BJ (cell line): ENCODE results near the gene EXOSC7. TPM values are rescaled to one million over a fixed set of nuclear protein-coding genes. Genes with fewer than 3 reads are reported as not detected.

Experiments used
- CTCF ChIA-PET: fragments of 350-600 bp; formaldehyde crosslinking; extraction: SDS; loops from one replicate; lab custom pipeline; 2021; ENCODE audit warnings: antibody characterized with exemption, inconsistent platforms; lab: Yijun Ruan, JAX
- POLR2A ChIA-PET: fragments of 300-600 bp; sonication (Branson Sonifier 250); formaldehyde crosslinking; extraction: SDS; loops from one replicate; lab custom pipeline; 2021; ENCODE audit warnings: antibody characterized with exemption; lab: Charles Lee
- DNase-seq: peaks from one replicate; pipeline ENCODE4 v3.0.0-alpha.2; 2011; ENCODE audit warnings: low read depth
- H3K27me3 ChIP-seq: 2 replicates; pipeline ENCODE4 v1.6.0; 2011; ENCODE audit warnings: low read length; ENCODE audit not compliant: control insufficient read depth, insufficient read depth
- H3K36me3 ChIP-seq: 2 replicates; pipeline ENCODE4 v1.5.1; 2011; ENCODE audit warnings: low read length; ENCODE audit not compliant: control insufficient read depth, insufficient read depth
- H3K4me3 ChIP-seq: 2 replicates; pipeline ENCODE4 v1.5.1; 2011; ENCODE audit warnings: low read depth, mild to moderate bottlenecking, control low read depth, low read length
- polyA plus RNA-seq: library from polyadenylated mRNA; depleted of rRNA; stranded (reverse); fragments of >200 nt; gene quantifications from 2 replicates; pipeline ENCODE4 v1.2.3, GENCODE V29; 2011
- TF ChIP-seq, protein P1 (sequence below): IDR thresholded peaks from 2 replicates; pipeline ENCODE4 v1.5.1; 2011; ENCODE audit warnings: low read depth, mild to moderate bottlenecking, control low read depth, inconsistent platforms, low read length, moderate library complexity; ENCODE audit not compliant: insufficient read depth

Gene EXOSC7
- polyA plus RNA-seq, 1 experiment = 45.4 TPM

DNA sequence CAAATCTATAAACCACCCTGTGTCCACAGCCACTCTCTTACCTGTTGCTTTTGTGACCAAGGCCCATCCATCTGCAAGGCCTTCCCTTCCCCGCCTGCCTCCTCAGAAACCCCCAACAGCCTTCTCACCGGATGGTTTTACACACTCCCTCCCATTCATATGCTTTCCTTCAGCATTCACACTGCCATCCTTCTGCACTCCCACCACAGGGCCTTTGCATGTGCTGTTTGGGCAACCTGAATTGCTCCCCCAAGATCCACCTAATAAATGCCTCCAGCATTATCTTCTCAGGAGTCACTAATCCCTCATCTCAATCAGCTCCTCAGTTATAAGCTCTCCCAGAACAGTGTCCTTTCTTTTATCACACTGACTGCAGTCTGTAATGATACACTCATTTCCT is 56.1 kb downstream of the EXOSC7 start:
- H3K4me3 ChIP-seq = no peak overlapping the region
- 0 out of 2 replicates have a peak, but pooled peaks cover 1% of the 10 kb centered on the region for H3K36me3 ChIP-seq
- DNase-seq = no peak
- POLR2A ChIA-PET = no interaction called here
- CTCF ChIA-PET = interaction anchor here (1.1 to 2.9 kb wide), 3 partner anchors 9 to 628 kb away, joined by 3 to 11 read pairs (median 4); no protein-coding TSS in a partner anchor
- no peaks in the 10 kb centered on the region for H3K27me3 ChIP-seq
- TF ChIP-seq, protein P1, sequence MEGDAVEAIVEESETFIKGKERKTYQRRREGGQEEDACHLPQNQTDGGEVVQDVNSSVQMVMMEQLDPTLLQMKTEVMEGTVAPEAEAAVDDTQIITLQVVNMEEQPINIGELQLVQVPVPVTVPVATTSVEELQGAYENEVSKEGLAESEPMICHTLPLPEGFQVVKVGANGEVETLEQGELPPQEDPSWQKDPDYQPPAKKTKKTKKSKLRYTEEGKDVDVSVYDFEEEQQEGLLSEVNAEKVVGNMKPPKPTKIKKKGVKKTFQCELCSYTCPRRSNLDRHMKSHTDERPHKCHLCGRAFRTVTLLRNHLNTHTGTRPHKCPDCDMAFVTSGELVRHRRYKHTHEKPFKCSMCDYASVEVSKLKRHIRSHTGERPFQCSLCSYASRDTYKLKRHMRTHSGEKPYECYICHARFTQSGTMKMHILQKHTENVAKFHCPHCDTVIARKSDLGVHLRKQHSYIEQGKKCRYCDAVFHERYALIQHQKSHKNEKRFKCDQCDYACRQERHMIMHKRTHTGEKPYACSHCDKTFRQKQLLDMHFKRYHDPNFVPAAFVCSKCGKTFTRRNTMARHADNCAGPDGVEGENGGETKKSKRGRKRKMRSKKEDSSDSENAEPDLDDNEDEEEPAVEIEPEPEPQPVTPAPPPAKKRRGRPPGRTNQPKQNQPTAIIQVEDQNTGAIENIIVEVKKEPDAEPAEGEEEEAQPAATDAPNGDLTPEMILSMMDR = no peak

DNA sequence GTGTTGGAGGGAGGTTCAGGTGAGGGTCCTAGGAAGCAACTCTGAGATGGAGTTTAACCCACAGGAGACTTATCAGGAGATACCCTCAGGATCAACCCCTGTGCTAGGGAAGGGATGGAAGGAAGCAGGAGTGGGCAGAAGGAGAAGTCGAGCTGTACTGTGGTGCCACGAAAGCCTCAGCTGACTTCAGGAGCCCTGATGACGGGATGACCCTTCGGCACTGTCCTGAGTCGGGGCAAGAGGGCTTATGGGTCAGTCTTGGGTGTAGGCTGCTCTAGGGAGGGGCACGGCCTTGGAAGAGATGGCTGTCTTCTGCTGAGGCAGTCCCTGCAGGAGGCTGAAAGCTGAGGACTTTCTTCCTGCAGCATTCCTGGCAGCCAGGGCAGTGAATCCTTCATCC is 57.7 kb downstream of the EXOSC7 start:
- TF ChIP-seq, protein P1 = no peak
- DNase-seq = no peak
- CTCF ChIA-PET = interaction anchor here (0.8 to 1.7 kb wide), 8 partner anchors 13 to 501 kb away, joined by 3 to 4 read pairs (median 3); partner anchors contain the start of gene TMEM158
- Histone ChIP-seq H3K36me3 (0 out of 2 replicates have a peak, but pooled peaks cover 1% of the 10 kb centered on the region), H3K27me3 (no peaks in the 10 kb centered on the region), H3K4me3 (no peak overlapping the region)
- POLR2A ChIA-PET = no interaction called here

DNA sequence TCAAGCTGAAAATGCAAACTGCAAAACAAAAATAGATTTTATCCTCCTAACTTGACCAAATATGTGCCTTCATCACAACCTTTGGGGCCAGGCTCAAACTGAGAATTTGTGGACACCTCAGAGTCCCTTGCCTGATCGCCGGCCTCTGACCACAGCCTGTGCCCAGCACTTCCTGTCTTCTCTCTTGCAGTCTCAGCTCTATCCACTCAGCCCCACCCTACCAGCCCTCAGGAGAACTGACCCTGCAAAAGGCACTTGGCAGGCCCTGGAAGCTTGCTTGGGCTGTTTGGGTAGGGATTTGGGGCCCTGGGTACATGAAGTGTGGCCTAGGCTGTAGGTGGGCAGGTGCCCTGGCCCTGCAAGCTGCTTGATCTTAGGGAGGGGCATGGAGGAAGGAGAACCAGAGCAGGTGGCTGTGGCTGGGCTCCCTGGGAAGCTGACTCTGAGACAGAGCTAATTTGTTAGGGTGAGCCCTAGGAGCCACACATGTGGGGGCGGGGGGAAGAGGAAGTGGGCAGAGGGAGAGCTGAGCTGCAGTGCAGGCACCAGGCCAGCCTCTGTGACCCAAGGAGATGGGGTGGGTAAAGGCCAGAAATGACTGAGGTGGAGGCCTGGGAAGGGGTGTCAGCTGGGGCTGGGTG is 58.7 kb downstream of the EXOSC7 start:
- TF ChIP-seq, protein P1 = no peak
- ChIA-PET POLR2A (no interaction called here), CTCF (interaction anchor here (0.6 to 7.9 kb wide), 11 partner anchors 14 to 502 kb away, joined by 3 to 81 read pairs (median 3); partner anchors contain the start of gene TMEM158)

DNA sequence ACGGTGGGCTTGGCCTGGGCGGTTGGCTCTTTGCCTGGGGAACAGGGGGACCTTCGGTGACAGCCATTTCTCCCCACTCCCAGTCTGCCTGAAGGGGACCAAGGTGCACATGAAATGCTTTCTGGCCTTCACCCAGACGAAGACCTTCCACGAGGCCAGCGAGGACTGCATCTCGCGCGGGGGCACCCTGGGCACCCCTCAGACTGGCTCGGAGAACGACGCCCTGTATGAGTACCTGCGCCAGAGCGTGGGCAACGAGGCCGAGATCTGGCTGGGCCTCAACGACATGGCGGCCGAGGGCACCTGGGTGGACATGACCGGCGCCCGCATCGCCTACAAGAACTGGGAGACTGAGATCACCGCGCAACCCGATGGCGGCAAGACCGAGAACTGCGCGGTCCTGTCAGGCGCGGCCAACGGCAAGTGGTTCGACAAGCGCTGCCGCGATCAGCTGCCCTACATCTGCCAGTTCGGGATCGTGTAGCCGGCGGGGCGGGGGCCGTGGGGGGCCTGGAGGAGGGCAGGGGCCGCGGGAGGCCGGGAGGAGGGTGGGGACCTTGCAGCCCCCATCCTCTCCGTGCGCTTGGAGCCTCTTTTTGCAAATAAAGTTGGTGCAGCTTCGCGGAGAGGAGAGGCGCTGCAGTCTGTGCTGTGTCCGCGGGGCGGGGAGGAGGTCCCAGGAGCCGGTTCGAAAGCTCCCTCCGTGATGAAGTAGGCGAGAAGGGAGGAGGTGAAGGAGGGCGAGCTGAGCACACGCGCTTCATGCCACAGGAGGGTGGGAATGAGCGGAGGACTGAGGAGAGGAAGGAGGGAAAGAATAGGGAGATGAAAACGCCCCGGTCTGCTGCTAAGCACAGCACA is 59.6 kb downstream of the EXOSC7 start:
- ChIA-PET POLR2A (interaction anchor here (0.7 kb wide), 1 partner anchor 23 kb away, joined by 3 read pairs; no protein-coding TSS in a partner anchor), CTCF (interaction anchor here (0.6 to 7.9 kb wide), 21 partner anchors 8 to 624 kb away, joined by 3 to 81 read pairs (median 6); no protein-coding TSS in a partner anchor)
- TF ChIP-seq, protein P1 = no peak
- DNase-seq = no peak
- H3K4me3 ChIP-seq = peak overlapping the region; percentile 37
- no peaks in the 10 kb centered on the region for H3K27me3 ChIP-seq
- 0 out of 2 replicates have a peak, but pooled peaks cover 1% of the 10 kb centered on the region for H3K36me3 ChIP-seq

More for the DNA sequence above, 58.7 kb downstream of the EXOSC7 start:
- Histone ChIP-seq H3K4me3 (no peak overlapping the region), H3K27me3 (no peaks in the 10 kb centered on the region), H3K36me3 (0 out of 2 replicates have a peak, but pooled peaks cover 1% of the 10 kb centered on the region)
- no peak for DNase-seq
